Activated CD8-positive, alpha-beta memory T cell treated with anti-CD3 and anti-CD28 coated beads for 4 hours (primary cell): ENCODE measurements around the gene SFPQ.
"Not testable (repeated sequence)": the region's sequence is repeated elsewhere in the genome, so short reads cannot be mapped to it uniquely, and the experiment has no call there.

Experiments
- DNase-seq, 2 donors: peaks; one replicate each; pipeline ENCODE4 v3.0.0-alpha.2; 2020; ENCODE audit warnings: low read depth in 2 of 2

SFPQ gene, protein sequence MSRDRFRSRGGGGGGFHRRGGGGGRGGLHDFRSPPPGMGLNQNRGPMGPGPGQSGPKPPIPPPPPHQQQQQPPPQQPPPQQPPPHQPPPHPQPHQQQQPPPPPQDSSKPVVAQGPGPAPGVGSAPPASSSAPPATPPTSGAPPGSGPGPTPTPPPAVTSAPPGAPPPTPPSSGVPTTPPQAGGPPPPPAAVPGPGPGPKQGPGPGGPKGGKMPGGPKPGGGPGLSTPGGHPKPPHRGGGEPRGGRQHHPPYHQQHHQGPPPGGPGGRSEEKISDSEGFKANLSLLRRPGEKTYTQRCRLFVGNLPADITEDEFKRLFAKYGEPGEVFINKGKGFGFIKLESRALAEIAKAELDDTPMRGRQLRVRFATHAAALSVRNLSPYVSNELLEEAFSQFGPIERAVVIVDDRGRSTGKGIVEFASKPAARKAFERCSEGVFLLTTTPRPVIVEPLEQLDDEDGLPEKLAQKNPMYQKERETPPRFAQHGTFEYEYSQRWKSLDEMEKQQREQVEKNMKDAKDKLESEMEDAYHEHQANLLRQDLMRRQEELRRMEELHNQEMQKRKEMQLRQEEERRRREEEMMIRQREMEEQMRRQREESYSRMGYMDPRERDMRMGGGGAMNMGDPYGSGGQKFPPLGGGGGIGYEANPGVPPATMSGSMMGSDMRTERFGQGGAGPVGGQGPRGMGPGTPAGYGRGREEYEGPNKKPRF

DNA sequence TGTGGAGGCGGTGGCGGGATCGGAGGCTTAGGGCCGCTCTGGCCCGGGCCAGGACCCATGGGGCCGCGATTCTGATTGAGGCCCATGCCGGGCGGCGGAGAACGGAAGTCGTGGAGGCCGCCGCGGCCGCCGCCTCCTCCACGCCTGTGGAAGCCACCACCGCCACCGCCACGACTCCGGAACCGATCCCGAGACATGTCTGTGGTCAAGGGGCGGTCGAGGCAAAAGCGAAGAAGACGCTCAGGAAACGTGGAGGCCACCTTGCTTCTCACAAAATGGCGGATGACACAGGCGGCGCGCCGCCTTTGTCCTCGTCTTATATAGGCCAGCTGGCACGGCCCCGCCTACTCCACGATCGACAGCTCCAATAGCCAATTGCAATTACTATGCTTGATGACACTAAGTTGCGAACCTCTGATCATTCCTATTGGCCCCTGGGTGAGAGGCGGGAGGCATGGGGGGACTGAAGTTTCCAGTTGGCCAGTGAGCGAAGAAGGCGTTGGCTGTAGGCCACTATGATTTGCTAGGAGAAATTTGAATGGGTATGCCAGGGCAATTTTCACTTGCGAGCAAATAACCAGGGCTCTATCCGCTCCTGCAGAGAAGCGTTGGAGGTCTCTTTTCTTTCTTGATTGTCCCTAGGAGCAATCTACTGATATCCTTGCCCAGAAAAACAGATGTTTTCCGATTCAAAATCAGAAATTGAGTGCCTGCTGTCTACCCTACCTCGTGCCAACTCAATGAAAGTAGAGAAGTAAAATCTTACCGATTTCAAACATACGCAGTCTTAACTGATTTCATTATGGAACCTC lies at the start of gene SFPQ:
TSS of gene SFPQ (minus strand) at position 293 of the 812 bp plus-strand sequence. CDS start at position 197, 96 bp downstream.
- DNase-seq: peak; percentile 95 to 97

- not testable (repeated sequence) for DNase-seq
Observed at GRCh38 chr1:35236772-35237171, 43.8 kb upstream of the SFPQ start.

DNA sequence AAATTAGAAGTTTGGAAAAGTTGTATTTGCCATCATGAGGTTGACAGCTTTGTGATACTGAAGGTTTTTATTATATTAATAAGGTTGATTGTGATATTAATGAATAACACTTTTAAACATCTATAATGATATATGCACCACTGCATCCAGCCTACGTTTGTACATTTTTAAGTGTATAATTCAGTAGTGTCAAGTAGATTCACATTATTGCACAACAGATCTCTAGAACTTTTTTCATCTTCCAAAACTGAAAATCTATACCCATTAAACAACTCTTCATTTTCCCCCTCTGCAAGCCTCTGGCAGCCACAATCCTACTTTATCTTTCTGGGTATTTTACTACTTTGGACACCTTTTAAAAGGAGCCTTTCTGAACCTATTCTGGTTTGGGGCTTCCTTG lies 38.3 kb upstream of the SFPQ start:
- no peak for DNase-seq

DNA sequence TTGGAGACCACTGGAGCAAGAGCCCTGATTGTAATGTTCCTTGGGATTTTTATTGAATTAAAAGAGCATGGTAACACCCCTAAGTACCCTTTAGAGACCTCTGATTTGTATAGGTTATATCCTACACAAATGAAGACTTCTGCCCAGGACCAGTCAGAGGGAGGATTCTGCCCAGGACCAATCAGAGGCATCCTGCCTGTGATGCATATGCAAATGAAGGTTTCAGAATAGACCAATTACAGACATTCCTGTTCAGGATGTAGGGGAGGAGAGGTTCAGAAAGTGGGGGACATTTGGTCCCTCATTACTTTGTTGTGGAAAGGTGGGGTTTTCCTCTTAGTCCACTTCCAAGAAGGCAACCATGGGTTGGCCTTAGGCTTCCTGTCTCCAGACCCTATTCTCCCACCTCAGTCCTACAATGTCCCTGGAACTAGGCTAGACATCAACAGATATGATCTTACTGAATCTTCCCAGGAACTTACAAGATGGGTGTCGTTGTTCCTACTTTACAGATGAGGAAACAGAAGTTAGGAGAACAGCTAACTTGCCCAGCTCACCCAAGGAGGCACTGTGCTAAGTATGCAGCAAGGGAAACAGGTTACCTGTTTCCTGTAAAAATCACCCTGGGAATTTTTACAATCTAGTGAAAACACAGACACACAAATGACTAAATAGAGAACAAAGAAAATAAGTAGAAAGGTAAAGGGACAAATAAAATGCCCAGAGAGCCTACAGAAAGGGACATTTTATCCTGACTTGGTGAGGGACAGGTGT lies 36.8 kb upstream of the SFPQ start:
- no peak for DNase-seq

DNA sequence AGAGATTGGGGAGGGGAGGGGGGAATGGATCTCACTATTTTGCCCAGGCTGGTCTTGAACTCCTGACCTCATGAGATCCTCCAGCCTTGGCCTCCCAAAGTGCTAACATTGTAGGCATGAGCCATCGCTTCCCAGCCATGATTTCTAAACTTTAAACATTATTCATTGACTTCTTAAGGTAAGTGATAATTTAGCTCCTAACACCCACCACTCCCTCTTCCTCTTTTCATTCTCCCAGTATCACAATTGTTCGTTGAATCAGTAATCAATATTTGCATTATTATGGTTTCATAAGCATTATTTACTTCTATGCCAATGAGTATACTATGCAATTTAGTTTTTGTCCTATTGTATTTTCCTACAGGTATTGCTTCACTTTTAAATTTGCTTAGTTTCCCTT lies 33.6 kb upstream of the SFPQ start:
- no peak for DNase-seq

DNA sequence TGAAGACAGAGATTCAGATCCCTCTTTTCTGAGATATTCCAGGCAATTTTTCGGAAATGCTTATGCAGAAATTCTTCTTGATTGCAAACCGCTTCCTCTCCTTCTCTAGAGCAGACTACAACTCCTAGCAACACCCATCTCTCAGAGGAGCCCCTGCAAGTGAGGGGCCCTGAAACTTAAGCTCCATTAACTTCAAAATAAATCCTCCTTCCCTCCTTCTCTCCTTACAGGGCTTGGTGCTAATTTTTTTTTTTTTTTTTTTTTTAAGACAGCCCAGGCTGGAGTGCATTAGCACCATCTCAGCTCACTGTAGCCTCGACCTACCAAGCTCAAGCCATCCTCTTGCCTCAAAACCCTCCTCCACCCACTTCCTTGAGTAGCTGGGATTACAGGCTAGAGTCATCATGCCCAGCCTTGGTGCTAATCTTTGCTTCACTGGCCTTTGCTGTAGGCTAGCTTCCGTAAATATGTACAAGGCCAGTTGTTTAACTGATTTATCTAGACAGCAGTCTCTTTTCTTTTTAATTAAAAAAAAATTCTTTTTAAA lies 30.2 kb upstream of the SFPQ start:
- no peak for DNase-seq

- no peak for DNase-seq
Observed at GRCh38 chr1:35222322-35223083, 29.6 kb upstream of the SFPQ start.

DNA sequence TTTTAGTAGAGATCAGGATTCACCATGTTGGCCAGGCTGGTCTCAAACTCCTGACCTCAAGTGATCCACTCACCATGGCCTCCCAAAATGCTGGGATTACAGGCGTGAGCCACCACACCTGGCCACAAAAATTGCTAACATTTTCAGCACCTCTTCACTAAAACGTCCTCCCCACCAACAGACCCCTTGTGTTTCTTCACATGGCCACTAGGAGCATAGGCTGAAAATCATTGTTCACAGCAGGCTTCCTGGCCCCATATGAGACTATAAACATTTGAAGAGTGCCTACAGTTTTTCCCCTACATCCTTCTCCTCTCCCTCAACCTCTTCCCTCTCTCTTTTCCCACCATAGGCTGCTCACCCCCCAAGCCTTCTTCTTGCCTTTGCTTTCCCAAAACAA lies 28.0 kb upstream of the SFPQ start:
- no peak for DNase-seq

GRCh38 chr1:35215346-35215745 lies 22.4 kb upstream of the SFPQ start:
- no peak for DNase-seq

GRCh38 chr1:35211120-35211414 lies 18.1 kb upstream of the SFPQ start:
- no peak for DNase-seq

DNA sequence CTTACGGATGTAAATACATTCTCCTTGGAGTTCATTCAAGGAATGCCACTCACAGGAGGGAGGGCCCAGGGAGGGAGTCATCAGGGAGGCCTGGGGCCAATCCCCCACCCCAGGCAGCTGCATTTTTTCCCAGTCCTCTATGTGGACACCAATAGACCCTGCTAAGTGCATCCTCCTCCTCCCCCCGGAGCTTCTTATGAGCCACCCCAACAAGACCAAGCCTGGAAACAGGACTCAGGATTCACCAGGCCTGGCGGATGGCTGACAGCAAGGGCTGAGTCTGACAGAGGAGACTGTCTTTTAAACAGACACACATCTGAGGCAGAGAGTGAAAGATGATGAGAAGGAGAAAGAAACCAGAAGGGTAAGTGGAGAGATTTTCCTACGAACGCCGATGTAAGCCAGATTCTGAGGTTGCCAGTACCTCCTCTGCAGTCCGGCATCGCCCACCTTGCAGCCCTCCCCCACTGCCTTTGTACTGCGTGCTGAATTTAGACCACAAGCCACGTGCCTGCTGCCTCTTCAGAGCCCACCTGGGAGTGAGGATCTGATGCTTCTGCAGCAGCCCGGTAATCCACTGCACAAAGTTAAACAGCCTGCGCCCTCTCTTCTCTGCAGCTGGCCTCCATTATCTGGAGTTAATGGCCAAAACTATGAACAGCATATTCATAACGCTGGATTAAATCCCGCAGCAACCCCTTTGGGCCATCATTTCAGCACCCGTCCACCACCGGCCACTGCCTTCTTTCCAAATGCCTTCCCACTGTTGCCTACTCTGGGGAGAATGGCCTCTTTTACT lies 17.6 kb upstream of the SFPQ start:
- DNase-seq: no peak

DNA sequence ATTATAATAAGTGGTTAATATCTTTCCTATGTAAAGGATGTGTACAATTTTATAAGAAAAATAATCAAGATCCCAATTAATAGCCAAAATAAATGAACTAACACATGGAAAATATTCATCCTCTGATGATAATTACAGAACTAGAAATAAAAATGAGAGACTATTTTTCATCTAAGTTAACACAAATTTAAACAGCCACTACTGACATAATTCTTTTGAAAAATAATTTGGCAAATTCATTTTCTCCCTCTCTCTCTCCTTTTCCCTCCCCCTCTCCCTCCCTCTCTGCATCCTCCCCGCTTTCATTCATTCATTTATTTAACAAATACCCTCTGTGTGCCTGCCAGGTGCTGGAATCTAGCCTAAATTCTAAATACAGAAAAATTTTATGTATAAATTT lies 10.3 kb upstream of the SFPQ start:
- DNase-seq: no peak

- peak; percentile 26 to 54 for DNase-seq
Observed at GRCh38 chr1:35202048-35202719, 9.2 kb upstream of the SFPQ start.

GRCh38 chr1:35201631-35202030 lies 8.7 kb upstream of the SFPQ start:
- no peak for DNase-seq

GRCh38 chr1:35192056-35192852 lies 691 bp downstream of the SFPQ start:
- peak; percentile 78 to 82 for DNase-seq

DNA sequence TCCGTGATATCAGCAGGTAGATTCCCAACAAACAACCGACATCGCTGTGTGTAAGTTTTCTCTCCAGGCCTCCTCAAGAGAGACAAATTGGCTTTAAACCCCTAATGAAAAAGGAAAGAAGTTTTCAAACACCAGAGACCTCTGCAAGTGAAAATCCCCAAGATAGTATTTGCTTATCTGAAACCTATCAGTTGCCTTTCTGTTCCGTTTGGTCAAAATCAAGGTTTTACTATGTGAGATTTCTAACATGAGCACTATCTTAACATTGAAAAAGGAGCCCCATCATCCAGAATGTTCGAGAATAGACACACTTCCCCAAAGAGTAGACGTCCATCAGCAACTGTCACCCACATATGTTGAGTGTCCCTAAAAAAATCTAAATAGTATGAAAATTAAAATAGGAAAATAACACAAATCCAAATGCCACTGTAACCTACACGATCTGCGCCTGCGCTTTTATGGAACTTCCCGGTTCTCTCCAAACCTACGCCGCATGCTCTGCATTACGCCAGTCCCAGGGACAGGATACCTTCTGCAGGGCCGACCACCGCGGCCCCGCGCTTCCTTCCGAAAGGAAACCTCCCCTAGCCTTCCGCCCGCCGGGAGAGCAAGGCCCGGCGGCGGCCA lies 1.4 kb downstream of the SFPQ start:
- no peak for DNase-seq

GRCh38 chr1:35190784-35191183 lies 2.2 kb downstream of the SFPQ start:
- no peak for DNase-seq
